GM19025 (cell line): Measurements from ENCODE around the gene HSPBP1.
"Not testable (repeated sequence)": the region's sequence is repeated elsewhere in the genome, so short reads cannot be mapped to it uniquely, and the experiment has no call there.

ENCODE experiments used
- ATAC-seq: cut with Tn5 transposase; IDR thresholded peaks from one replicate; pipeline ENCODE4 v1.9.1; 2021; ENCODE audit warnings: mild to moderate bottlenecking, low read depth, moderate library complexity; ENCODE audit not compliant: unreplicated experiment

The HSPBP1 gene

DNA sequence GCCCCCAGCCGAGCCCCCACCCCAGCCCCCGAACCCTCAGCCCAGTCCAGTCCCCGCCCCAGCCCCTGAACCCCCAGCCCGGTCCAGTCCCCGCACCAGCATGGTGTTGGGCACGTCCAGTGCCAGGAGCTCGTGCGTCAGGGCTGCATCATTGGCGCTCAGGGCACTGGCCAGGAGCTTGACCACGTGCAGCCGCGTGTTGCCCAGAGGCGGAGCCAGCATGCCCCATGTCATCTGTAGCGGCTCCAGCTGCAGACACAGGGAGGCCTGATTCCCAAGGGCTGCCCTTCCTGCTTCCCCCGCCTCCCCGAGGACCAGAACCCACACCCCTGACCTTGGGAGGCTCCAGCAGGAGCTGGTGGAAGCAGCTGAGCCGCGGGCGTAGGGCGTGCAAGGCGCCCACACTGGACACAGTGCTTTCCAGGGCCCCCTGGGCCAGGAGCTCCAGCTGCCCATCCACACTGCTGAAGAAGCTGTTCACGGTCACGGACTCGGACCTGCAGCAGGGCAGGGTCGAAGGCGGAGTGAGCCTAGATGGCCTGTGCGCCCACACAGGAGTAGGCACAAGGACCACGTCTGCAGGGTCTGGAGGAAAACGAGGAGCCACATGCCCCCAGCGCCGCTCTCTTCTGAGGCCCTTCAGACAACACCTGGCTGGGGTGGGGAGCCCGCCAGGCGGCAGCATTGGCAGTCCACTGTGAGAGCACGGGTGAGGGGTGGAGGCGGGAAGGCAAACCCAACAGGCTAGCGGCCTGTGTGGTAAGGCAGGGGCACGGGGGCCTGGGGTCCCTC, 38.6 kb downstream of the HSPBP1 start:
- ATAC-seq, result no peak

GRCh38 chr19:55240713-55241020, 39.2 kb downstream of the HSPBP1 start:
- ATAC-seq, result no peak

DNA sequence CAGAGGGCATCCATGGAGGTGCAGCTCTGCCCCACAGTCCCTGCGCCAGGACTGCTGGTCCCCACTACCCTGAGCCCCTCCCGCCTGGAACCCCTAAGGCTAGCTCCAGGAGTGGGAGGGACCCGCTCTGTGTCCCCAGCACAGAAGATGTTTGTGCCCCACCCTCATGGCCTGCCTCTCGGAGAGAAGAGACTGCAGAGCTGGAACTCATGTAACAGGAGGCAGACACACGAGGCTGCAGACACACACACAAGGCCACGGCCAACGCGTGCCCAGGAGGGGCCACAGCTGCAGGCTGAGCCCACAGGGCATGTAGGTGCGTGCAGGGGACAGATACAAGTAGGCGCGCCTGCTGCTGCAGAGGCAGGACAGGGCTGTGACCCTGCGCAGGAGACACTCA, 40.9 kb downstream of the HSPBP1 start:
- ATAC-seq, result no peak

- ATAC-seq, result no peak
Observed at GRCh38 chr19:55238030-55238429, 41.9 kb downstream of the HSPBP1 start.

DNA sequence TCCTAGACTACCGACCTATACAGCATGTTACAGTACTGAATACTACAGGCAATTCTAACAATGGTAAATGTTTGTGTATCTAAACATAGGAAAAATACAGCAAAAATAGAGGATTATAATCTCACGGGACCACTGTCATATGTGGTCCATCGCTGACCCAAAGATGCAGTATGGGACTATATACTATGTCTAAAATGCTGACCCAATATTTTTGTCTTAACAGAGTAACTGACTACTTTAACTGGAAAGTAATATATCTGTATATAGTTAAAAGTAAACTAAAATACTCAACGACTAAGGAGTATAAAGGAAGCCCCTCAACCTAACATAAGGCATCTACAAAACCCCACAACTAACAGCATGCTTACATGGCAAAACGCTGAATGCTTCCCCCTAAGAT, 46.9 kb downstream of the HSPBP1 start:
- no peak for ATAC-seq

DNA sequence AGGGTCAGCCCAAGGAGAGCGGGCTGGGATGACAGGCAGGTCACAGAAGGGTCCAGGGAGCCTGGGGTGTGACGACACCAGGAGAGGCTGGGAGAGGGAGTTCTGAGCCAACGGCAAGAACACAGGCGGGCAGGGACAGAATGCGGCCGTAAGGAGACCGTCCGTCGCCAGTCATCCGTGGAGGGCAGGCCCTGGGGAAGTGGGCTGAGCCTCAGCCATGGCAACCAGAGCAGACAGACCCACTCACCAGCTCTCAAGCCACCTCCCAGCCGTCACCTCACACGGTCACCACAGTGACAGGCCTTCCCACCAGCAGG, 47.7 kb downstream of the HSPBP1 start:
- ATAC-seq, result no peak

GRCh38 chr19:55231391-55232285, 48.3 kb downstream of the HSPBP1 start:
- no peak for ATAC-seq

- no peak for ATAC-seq
Observed at GRCh38 chr19:55230780-55231179, 49.1 kb downstream of the HSPBP1 start.

DNA sequence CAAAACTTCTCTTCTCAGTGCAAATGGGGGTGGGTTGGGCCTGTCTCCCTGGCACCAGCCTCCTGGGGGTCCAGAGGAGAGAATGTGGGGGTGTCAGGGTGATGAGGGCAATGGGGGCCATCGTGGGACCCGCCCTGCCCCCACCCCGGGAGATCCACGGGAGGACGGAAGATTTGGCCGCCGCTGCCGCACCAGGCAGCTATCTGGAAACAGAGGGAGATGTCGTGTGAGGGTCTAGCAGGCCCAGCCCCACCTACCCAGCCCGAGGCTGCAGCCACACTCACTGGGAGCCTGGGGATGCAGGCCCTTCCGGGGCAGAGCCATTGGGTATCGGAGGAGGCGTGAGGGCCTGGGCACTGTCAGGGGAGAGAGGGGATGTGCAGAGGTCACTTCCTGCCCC, 49.6 kb downstream of the HSPBP1 start:
- ATAC-seq, result no peak

- no peak for ATAC-seq
Observed at GRCh38 chr19:55229789-55230182, 50.1 kb downstream of the HSPBP1 start.

DNA sequence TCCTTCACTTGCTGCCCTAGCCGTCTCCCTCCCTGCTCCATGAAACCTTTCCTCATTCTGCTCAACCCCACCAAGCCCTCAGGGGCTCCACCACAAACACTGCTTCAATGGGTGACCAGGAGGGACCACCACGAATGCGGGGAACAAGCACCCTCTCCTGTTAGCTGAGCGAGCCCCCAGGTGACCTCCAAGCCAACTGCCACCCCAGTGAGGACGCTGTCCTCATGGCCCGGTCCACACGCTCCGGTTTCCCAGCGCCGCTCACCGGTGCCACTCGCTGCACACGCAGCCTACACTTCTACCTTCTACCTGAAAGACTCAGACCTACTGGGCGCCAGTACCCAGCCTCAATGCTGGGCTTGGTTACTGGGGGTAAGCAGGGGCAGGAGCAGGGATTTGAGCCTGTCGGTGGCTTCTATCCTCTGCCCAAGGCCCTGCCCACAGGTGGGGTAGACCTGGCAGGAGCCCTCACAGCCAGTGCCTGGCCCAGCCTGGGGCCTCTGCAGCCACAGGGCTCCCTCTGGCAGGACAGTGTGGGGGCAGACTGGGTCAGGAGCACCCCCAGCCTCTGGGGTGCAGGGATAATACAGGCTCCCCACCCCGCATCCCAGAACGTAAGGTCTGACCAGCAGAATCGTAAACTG, 50.6 kb downstream of the HSPBP1 start:
- no peak for ATAC-seq

- no peak for ATAC-seq
Observed at GRCh38 chr19:55228403-55229031, 51.4 kb downstream of the HSPBP1 start, which contains the start of gene TMEM86B. TMEM86B (minus strand) TSS chr19:55228763; CDS start chr19:55228741, 22 bp downstream.

DNA sequence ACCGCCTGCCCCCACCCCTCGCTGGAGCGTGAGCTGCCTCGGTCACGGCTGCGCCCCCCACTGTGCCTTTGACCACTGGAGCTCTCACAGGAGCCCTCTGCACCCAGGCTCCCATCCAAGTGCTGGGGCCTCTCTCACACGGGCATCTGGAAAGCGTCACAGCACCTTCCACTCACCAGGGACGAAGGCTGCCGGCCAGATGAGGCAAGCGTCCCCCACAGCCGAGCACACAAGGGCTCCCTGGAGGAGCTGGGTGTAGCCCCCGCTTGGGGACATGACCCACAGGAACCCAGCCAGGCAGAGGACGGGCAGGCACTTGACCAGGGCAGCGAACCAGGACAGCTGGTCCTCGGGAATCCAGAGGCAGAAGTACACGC, 51.9 kb downstream of the HSPBP1 start:
- ATAC-seq, result no peak

DNA sequence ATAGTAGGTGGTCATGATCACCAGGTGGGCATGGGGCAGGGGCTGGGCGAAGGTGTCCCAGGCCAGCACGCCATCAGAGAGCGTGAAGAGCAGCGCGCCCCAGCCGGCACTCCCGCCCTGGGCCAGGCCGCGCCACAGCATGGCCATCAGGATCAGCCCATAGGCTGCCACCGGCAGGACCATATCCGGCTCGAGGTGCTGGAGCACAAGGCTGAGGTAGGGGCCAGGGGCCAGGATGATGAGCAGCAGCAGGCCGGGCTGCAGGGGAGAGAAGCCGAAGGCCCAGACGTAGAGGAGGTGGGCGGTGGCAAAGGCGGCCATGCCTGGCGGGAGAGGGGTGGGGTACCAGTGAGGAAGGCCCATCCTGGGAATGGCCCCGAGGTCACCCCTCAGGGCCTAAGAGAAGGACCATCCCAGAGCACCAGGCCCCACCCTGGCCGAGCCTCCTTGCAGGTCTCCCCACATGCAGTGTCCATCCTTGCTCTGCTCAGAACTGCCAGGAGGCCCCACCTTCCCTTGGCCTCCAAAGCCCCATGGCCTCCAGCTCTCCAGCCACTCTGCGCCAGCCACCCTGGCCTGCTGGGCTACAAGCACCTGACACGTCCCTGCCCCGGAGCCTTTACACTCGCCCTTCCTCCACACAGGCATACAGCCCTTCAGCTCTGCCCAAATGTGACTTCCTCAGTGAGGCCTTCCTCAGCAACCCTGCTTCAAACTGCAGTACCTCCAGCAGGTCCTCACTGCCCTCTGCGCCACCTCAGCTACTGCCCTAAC, 52.5 kb downstream of the HSPBP1 start:
- no peak for ATAC-seq

DNA sequence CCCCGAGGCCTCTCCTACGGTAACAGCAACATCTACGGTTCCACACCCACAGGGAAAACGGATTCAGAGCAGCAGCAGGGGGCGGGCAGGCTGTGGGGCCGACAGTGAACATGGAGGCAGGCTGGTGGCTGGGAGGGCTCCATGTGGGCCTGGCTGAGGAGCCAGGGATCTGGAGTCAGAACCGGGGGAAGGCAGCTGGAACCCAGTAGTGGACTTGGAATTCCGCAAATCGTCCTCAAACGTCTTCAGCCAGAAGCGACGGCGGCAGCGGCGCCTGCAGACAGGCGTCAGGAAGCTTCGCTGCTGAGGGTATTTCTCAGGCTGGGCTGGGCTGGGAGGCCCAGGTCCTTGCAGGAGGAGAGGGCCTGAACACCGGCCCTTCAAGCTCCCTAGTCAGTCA, 53.1 kb downstream of the HSPBP1 start:
- no peak for ATAC-seq

- no peak for ATAC-seq
Observed at GRCh38 chr19:55226273-55226672, 53.6 kb downstream of the HSPBP1 start.

DNA sequence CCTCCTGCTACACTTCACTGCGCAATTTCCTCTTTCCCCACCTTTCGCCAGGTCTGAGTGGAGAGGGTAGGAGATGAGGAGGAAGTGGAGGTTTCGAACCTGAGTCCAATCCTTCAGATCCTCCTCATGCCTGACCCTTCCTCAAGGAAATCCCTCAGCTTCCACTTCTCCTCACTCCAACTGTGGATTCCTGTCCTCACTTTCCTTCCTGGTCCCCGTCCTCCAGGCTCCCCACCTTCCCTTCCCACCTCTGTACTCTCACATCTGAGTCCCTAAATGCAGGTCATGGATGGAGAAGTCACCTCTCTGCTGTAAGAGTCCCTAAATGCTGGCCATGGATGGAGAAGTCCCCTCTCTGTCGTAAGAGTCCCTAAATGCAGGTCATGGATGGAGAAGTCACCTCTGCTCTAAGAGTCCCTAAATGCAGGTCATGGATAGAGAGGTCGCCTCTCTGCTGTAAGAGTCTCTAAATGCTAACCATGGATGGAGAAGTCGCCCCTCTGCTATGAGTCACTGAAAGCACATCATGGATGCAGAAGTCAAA, 54.4 kb downstream of the HSPBP1 start:
- ATAC-seq, result no peak

DNA sequence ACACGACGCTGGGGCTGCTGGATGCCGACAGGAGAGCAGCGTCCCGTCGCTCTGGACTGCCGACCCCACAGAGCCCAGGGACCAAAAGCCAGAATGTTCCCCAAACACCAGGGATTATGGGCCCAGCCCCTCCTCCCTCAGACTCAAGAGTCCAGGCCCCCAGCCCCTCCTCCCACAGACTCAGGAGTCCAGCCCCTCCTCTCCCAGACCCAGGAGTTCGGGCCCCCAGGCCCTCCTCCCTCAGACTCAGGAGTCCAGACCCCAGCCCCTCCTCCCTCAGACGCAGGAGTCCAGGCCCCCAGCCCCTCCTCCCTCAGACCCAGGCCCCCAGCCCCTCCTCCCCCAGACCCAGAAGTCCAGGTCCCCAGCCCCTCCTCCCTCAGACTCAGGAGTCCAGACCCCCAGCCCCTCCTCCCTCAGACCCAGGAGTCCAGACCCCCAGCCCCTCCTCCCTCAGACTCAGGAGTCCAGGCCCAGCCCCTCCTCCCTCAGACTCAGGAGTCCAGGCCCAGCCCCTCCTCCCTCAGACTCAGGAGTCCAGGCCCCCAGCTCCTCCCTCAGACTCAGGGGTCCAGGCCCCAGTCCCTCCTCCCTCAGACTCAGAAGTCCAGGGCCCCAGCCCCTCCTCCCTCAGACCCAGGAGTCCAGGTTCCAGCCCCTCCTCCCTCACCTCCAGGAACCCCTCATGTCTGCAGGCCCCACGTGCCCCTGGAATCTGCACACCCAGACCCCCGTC, 55.1 kb downstream of the HSPBP1 start:
- not testable (repeated sequence) for ATAC-seq

GRCh38 chr19:55224038-55224665, 55.8 kb downstream of the HSPBP1 start:
- ATAC-seq, result no peak
